GM12891 (cell line): Measurements from ENCODE around the gene TFCP2L1.

Experiments used
- DNase-seq: peaks from one replicate; pipeline ENCODE4 v3.0.0; 2011; ENCODE audit warnings: low spot score; ENCODE audit not compliant: insufficient read length
- FAIRE-seq: peaks from 2 replicates; lab custom pipeline; 2011; peaks lifted over from hg19 to GRCh38; lab: Jason Lieb, UNC
- PAX5 ChIP-seq: IDR thresholded peaks from 2 replicates; pipeline ENCODE4 v1.6.1; 2011; ENCODE audit warnings: low read length, moderate library complexity, mild to moderate bottlenecking; ENCODE audit not compliant: insufficient read depth, severe bottlenecking
- POLR2A ChIP-seq: IDR thresholded peaks from 2 replicates; pipeline ENCODE4 v1.6.1; 2011; ENCODE audit warnings: low read depth, low read length, control low read depth
- POLR2AphosphoS5 ChIP-seq: IDR thresholded peaks from 2 replicates; pipeline ENCODE4 v1.6.1; 2011; ENCODE audit warnings: low read depth, low read length, control low read depth
- POU2F2 ChIP-seq: IDR thresholded peaks from 2 replicates; pipeline ENCODE4 v1.6.1; 2011; ENCODE audit warnings: low read depth, mild to moderate bottlenecking, control low read depth, low read length, moderate library complexity
- SPI1 ChIP-seq: IDR thresholded peaks from 2 replicates; pipeline ENCODE4 v1.6.1; 2011; ENCODE audit warnings: low read depth, low read length, control low read depth
- TAF1 ChIP-seq: IDR thresholded peaks from 2 replicates; pipeline ENCODE4 v1.6.1; 2011; ENCODE audit warnings: low read depth, low read length, control low read depth

The TFCP2L1 gene

GRCh38 chr2:121253674-121254240, 31.2 kb downstream of the TFCP2L1 start:
- no peak for DNase-seq
- TF ChIP-seq SPI1: no peak
- no peak for TF ChIP-seq POLR2A
- no peak for TF ChIP-seq POLR2AphosphoS5
- no peak for TF ChIP-seq PAX5
- TF ChIP-seq TAF1: no peak
- no peak for TF ChIP-seq POU2F2
- no peak for FAIRE-seq

DNA sequence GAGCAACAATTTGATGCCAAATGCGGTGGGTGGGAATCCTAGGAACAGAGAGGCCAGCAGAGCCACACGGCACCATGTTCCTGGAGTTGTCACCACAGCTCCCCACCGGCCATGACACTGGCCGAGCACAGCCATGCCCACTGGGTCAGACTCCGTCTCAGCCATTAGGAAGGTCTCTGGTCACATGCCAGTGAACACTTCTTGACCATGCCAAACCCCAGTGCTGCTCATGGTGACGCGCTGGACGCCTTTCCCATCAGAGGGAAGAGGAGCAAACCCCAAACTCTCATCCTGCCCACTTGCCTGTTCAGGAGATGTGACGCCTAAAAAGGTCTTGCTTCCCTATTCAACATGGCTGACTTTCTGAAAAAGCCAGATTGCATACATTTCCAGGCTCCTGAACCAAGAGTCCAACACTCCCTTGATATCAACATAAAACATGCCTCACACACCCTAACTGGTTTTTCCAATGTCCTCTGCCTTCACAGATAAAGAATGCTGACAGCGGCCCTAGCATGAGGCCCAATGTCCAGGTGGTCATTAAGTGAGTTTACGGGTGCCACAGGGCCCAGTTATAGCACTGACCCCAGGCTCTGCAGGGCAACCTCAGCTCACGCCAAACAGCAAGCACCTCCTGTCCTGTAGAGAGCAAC, 31.9 kb downstream of the TFCP2L1 start:
- no peak for TF ChIP-seq POU2F2
- no peak for TF ChIP-seq POLR2A
- no peak for TF ChIP-seq PAX5
- no peak for TF ChIP-seq SPI1
- no peak for TF ChIP-seq POLR2AphosphoS5
- TF ChIP-seq TAF1: no peak
- no peak for DNase-seq
- no peak for FAIRE-seq

DNA sequence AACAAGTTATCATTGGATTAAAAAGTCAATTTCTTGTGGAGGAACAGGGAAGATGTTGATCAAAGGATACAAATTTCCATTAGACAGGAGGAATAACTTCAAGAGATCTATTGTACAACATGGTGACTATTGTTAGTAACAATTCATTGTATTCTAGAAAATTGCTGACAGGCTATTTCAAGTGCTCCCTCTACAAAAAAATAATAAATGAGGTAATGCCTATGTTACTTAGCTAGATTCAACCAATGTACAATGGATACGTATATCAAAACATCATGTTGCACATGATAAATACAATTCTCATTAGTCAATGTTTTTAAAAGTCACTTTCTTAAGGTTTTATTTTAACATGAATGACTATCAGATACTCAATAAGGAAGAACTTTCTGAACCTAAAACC, 33.5 kb downstream of the TFCP2L1 start:
- FAIRE-seq (no peak), DNase-seq (no peak)
- TF ChIP-seq SPI1: no peak
- TF ChIP-seq POLR2A: no peak
- TF ChIP-seq POLR2AphosphoS5: no peak
- TF ChIP-seq POU2F2: no peak
- TF ChIP-seq PAX5: no peak
- TF ChIP-seq TAF1: no peak

DNA sequence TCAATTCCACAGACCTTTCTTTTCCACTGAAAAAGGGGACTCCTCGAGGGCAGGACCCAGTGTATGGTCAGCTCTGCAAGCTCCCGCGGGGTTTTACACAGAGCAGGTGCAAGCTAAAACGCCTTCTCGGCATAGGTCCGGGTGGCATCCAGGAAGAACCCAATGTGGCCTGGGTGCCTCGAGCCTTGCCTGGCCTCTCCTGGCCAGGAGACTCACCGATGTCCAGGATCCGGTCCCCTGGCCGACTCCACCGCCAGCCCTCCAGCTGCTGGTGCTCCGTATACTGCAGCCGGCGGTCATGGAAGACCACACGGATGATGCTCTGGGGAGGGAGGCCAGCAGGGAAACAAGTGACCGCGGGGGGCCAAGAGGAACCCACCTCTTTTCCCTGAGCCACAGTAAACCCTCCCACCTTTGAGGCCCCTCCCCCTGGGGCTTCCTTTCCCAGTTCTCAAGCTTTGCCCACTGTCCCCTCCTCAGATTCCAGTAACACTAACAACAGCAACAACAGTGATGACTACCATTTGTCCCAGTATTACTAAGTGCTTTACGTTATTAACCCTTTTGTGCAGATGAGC, 36.1 kb downstream of the TFCP2L1 start:
- DNase-seq: no peak
- TF ChIP-seq POLR2A: no peak
- no peak for TF ChIP-seq POLR2AphosphoS5
- TF ChIP-seq TAF1: no peak
- TF ChIP-seq SPI1: no peak
- no peak for TF ChIP-seq POU2F2
- no peak for FAIRE-seq

DNA sequence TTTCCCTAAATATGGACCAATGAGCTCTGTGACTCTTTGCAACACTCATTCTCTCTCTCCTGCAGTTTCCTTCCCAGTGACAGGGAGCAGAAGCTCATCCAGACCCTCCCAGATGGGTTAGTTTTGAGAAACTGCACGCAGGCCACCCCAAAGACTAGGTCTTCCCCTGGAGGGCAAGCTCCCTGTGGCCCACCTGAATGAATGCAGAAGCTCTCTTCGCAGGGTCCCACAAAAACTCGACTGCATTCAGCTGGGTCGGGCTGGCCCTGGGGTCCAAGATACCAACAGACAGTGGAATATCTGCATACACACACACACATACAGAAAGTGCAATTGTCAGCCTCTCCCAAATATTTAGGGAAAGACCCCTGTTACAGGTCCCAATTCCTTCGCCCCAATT, 37.0 kb downstream of the TFCP2L1 start:
- FAIRE-seq: no peak
- no peak for TF ChIP-seq POU2F2
- TF ChIP-seq POLR2A: no peak
- TF ChIP-seq SPI1: no peak
- TF ChIP-seq TAF1: no peak
- no peak for TF ChIP-seq POLR2AphosphoS5
- no peak for TF ChIP-seq PAX5
- DNase-seq: no peak

DNA sequence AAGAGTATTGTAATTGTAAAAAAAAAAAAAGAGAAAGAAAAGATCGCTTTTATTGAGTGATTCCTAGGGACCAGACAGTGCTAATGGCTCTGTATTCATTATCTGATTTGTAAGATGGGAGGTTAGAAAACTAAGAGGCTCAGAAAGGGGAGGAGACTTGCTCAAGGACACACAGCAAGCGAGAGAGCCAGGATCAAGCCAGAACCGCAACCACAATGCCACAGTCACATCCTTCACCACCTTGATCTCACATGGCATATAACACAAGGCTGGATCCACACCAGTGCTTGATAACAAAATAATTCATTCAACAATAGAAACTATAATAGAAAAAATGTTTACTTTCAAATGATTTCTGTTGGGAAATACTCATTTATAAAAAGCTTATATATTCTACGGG, 37.5 kb downstream of the TFCP2L1 start:
- FAIRE-seq (no peak), DNase-seq (no peak)
- TF ChIP-seq TAF1: no peak
- TF ChIP-seq POLR2A: no peak
- no peak for TF ChIP-seq PAX5
- TF ChIP-seq SPI1: no peak
- no peak for TF ChIP-seq POU2F2
- no peak for TF ChIP-seq POLR2AphosphoS5

- DNase-seq: no peak
- no peak for FAIRE-seq
- TF ChIP-seq TAF1 (no peak), PAX5 (no peak), POLR2AphosphoS5 (no peak), POLR2A (no peak), SPI1 (no peak), POU2F2 (no peak)
Observed at GRCh38 chr2:121246704-121247255, 38.2 kb downstream of the TFCP2L1 start.

DNA sequence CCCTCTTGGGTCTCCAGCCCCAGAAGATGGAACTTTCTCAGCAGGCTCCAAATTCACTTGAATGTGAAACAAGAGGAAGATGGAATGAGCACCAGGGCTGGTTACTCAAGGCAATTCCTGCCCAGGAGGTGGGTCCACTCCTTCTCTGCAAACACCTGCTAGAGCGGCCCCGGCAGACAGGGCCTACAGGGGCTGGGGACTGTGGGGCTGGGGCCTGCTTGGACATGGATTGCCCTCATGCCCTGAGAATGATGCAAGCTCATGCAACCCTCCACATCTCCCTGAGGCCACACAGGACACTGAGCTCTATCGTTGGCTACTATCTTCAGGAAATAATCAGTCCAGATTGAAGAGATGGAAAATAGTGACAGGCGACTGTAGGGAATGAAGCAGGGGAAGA, 39.1 kb downstream of the TFCP2L1 start:
- TF ChIP-seq POU2F2 (no peak), SPI1 (no peak), PAX5 (no peak), TAF1 (no peak), POLR2AphosphoS5 (no peak), POLR2A (no peak)
- FAIRE-seq (no peak), DNase-seq (no peak)

- TF ChIP-seq POU2F2: no peak
- TF ChIP-seq PAX5: no peak
- no peak for TF ChIP-seq POLR2AphosphoS5
- TF ChIP-seq TAF1: no peak
- TF ChIP-seq POLR2A: no peak
- TF ChIP-seq SPI1: no peak
- DNase-seq (no peak), FAIRE-seq (no peak)
Observed at GRCh38 chr2:121245120-121245820, 39.7 kb downstream of the TFCP2L1 start.
